Activated CD8-positive, alpha-beta T cell treated with anti-CD3 and anti-CD28 coated beads, Interleukin-2, amount 10 ng/mL, durations not matched to agents 7 days and 5 days (primary cell): Measurements from ENCODE around the gene TPM1. TPM values are rescaled to one million over a fixed set of nuclear protein-coding genes. Genes with fewer than 3 reads are reported as not detected.

Source experiments
- ATAC-seq: fragments of 150-1000 bp; cut with Tn5 transposase; one replicate; pipeline ENCODE4 v1.10.0; 2021; ENCODE audit warnings: moderate library complexity
- CTCF ChIA-PET: fragments of 350-600 bp; sonication (Branson Sonifier 250); formaldehyde crosslinking; loops from one replicate; lab custom pipeline; 2021; ENCODE audit warnings: antibody characterized with exemption; lab: Charles Lee
- POLR2A ChIA-PET: fragments of 350-600 bp; sonication (Branson Sonifier 250); formaldehyde crosslinking; loops from one replicate; lab custom pipeline; 2021; ENCODE audit warnings: antibody characterized with exemption; lab: Charles Lee
- DNase-seq: peaks from one replicate; pipeline ENCODE4 v3.0.0-alpha.2; 2020
- H3K27ac Mint-ChIP-seq: one replicate; pipeline ENCODE4 v1.8.0; 2021; ENCODE audit warnings: mild to moderate bottlenecking, mixed read lengths
- H3K27me3 Mint-ChIP-seq: one replicate; pipeline ENCODE4 v1.8.0; 2021; ENCODE audit warnings: low read depth, mixed read lengths
- H3K36me3 Mint-ChIP-seq: one replicate; pipeline ENCODE4 v1.8.0; 2021; ENCODE audit warnings: low read depth, mixed read lengths
- H3K4me1 Mint-ChIP-seq: one replicate; pipeline ENCODE4 v1.8.0; 2021; ENCODE audit warnings: low read depth, mixed read lengths
- H3K4me3 Mint-ChIP-seq: one replicate; pipeline ENCODE4 v1.8.0; 2021; ENCODE audit warnings: mild to moderate bottlenecking, mixed read lengths
- H3K9me3 Mint-ChIP-seq: one replicate; pipeline ENCODE4 v1.8.0; 2022; ENCODE audit warnings: mixed read lengths; ENCODE audit not compliant: insufficient read depth
- total RNA-seq, 2 experiments: library from RNA; stranded (reverse); gene quantifications; one replicate each; pipeline ENCODE4 v1.2.3, GENCODE V29; 2021

Gene TPM1
- total RNA-seq, 2 experiments from 2014 or later: 7.4 to 7.8 TPM

DNA sequence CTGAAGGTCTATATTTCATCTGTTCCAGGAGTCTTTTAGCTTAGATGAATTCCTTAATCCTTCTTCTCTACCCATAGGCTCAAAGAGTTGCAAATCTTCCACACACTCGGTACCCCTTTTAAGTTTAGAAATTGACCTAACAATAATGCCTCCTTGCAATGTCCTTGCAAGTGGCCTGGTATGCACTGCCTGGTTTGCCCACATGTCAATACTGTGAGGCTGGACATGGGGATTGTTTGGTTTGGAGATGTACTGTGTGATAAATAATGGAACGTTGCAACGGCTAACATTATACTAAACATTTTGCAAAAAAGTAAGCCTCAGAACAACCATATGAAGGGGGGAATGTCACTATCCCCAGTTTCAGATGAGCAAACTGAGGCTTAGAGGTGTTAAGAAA lies 22.4 kb upstream of the TPM1 start:
- DNase-seq: no peak
- Mint-ChIP-seq H3K27me3 (peaks cover 8% of the 10 kb centered on the region), H3K27ac (no peak overlapping the region), H3K9me3 (no peaks in the 10 kb centered on the region), H3K4me1 (peaks cover 6% of the 10 kb centered on the region), H3K4me3 (no peak overlapping the region), H3K36me3 (no peaks in the 10 kb centered on the region)
- CTCF ChIA-PET: interaction anchor here (2.3 kb wide), 1 partner anchor 27 kb away, joined by 10 read pairs; no protein-coding TSS in a partner anchor
- no peak for ATAC-seq
- POLR2A ChIA-PET: no interaction called here

DNA sequence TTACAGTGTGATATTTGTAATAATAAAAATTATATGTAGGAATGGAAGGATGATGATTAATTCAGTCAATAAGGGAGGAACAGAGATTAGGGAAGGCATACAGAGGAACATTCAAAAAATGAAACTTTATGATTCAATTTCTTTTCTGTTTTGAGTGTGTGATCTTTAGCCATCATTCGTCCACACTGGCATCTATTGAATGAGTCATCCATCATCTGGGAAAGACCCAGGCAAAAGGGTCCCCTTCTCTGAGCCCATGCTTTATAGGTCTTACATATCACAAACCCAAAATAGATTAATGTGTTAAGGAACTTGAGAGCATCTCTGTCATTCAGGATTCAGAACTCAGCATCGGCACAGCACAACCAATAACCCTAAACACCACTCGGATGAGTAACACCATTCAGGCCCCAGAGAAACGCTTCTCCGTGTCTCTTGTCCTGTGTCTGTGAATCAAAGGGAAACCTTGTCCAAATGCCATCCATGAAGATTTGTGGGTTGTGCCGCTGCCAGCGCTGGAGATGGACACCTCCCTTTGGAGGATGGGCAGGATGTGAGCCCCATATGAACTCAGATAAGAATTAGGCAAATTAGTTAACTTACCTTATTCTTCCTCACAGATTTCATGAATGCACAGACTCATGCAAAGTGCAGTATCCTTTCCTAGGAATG lies 21.7 kb upstream of the TPM1 start:
- Mint-ChIP-seq H3K27ac (no peak overlapping the region), H3K4me1 (no peaks in the 10 kb centered on the region), H3K36me3 (no peaks in the 10 kb centered on the region), H3K27me3 (peaks cover 9% of the 10 kb centered on the region), H3K4me3 (no peak overlapping the region), H3K9me3 (no peaks in the 10 kb centered on the region)
- ChIA-PET CTCF (interaction anchor here (0.6 kb wide), 1 partner anchor 284 kb away, joined by 4 read pairs; no protein-coding TSS in a partner anchor), POLR2A (no interaction called here)
- no peak for ATAC-seq
- DNase-seq: no peak

DNA sequence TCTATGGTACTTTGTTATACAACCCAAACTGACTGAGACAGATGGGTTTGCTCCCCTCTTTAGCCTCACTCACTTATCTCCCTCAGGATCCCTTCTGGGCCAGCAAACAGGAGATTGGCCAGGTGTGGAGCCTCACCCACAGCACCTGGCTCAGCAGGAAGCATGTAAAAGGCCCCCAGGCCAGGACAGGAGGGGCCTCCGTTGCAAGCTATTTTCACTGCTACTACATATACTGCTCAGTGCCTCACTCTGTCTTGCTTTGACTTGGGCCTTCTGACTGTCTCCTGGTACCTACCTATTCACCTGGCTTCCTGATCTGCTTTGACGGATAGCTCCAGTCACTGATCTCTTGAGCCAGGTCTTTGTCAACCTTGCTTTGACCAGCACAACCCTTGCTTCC lies 20.4 kb upstream of the TPM1 start:
- CTCF ChIA-PET: no interaction called here
- H3K27me3 Mint-ChIP-seq: peaks cover 13% of the 10 kb centered on the region

DNA sequence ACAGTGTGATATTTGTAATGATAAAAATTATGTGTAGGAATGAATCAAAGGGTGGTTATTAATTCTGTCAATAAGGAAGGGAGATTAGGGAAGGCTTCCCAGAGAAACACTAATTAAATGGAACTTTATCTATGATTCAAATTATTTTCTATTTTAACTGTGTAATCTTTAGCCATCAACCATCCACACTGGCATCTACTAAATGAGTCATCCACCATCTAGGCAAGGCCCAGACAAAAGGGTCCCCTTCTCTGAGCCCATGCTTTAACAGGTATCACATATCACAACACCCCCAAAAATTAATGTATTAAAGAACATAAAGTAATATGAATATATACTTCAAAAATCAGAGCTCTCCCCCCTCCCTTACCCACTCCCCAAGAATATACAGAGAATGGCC lies 19.9 kb upstream of the TPM1 start:
- Mint-ChIP-seq H3K27me3 (peaks cover 13% of the 10 kb centered on the region), H3K36me3 (no peaks in the 10 kb centered on the region), H3K4me1 (no peaks in the 10 kb centered on the region), H3K9me3 (no peaks in the 10 kb centered on the region), H3K27ac (no peak overlapping the region), H3K4me3 (no peak overlapping the region)
- DNase-seq (no peak), ATAC-seq (no peak)
- CTCF ChIA-PET: no interaction called here
- POLR2A ChIA-PET: interaction anchor here (0.6 kb wide), 1 partner anchor 66 kb away, joined by 3 read pairs; no protein-coding TSS in a partner anchor

More for the DNA sequence above, 20.4 kb upstream of the TPM1 start:
- ATAC-seq (no peak), DNase-seq (no peak)
- Mint-ChIP-seq H3K4me1 (no peaks in the 10 kb centered on the region), H3K36me3 (no peaks in the 10 kb centered on the region), H3K9me3 (no peaks in the 10 kb centered on the region), H3K27ac (no peak overlapping the region), H3K4me3 (no peak overlapping the region)
- POLR2A ChIA-PET: interaction anchor here (0.6 kb wide), 1 partner anchor 66 kb away, joined by 3 read pairs; no protein-coding TSS in a partner anchor

DNA sequence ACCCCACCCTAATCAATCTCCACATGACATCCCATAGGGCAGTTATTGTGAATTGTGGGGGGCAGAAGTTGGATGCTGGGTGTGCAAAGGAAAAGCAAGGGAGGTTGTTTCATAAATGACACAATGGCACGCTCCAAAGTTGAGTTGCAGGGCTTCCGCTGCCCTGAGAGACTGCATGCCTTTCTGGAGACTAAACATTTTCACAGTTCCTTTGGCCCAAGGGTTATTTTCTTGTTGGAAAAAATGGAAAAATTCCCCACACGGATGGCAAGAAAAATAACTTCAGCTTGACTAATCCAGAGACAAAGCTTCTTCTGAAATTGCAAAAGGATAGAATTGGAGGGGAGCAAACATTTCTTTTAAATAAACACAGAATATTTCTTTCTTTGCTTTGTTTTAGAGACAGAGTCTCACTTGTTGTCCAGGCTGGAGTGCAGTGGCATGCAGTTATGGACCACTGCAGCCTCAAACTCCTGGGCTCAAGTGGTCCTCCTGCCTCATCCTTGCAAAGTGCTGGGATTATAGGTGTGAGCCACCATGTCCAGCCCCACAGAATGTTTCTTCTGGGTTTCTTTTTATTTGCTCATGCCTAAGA lies 19.1 kb upstream of the TPM1 start:
- CTCF ChIA-PET: no interaction called here

DNA sequence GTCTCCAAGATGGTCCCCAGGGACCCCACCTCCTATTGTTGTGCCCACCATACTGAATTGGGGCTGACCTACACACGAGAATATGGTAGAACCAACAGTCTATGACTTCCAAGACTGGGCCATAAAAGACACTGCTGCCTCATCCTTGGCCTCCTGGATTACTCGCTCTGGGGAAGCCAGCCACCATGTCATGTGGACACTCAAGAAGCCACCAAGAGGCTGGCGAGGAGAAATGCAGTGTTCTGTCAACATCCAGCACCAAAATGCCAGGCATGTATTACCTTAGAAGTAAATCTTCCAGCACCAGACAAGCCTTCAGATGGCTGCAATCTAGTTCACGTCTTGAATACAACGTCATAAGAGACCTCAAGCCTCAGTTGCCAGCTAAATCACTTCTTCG lies 17.1 kb upstream of the TPM1 start:
- CTCF ChIA-PET: no interaction called here
- DNase-seq (no peak), ATAC-seq (no peak)
- Mint-ChIP-seq H3K4me3 (no peak overlapping the region), H3K27me3 (peaks cover 23% of the 10 kb centered on the region), H3K9me3 (no peaks in the 10 kb centered on the region), H3K36me3 (no peaks in the 10 kb centered on the region), H3K27ac (no peak overlapping the region), H3K4me1 (no peaks in the 10 kb centered on the region)
- POLR2A ChIA-PET: no interaction called here

More for the DNA sequence above, 19.1 kb upstream of the TPM1 start:
- H3K36me3 Mint-ChIP-seq: no peaks in the 10 kb centered on the region
- H3K9me3 Mint-ChIP-seq: no peaks in the 10 kb centered on the region
- no peak overlapping the region for H3K4me3 Mint-ChIP-seq
- H3K4me1 Mint-ChIP-seq: no peaks in the 10 kb centered on the region
- no peak overlapping the region for H3K27ac Mint-ChIP-seq
- no peak for DNase-seq
- peaks cover 13% of the 10 kb centered on the region for H3K27me3 Mint-ChIP-seq
- no peak for ATAC-seq
- POLR2A ChIA-PET: no interaction called here

DNA sequence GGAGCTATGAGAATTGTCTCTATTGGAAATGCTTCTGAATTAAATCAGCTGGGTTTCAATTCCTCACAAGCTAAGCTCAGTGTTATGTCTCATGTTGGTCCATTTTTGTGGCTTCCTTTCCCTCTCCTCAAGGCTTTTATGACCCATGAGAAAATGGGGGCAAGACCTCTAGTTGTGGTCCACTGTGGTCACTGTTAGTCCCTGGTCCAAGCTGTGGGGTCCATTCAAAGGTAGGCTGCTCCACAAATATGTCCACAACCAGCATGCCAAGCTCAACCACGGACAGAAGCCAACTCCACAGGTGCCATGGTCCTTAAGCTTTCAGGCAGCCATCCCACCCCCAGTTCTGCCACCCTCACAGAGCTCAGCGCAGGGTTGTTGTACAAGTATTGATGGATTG lies 14.9 kb upstream of the TPM1 start:
- ATAC-seq (no peak), DNase-seq (no peak)
- no peaks in the 10 kb centered on the region for H3K9me3 Mint-ChIP-seq
- H3K27me3 Mint-ChIP-seq: peaks cover 22% of the 10 kb centered on the region
- no peaks in the 10 kb centered on the region for H3K4me1 Mint-ChIP-seq
- no peaks in the 10 kb centered on the region for H3K36me3 Mint-ChIP-seq
- POLR2A ChIA-PET: no interaction called here
- H3K27ac Mint-ChIP-seq: no peak overlapping the region
- H3K4me3 Mint-ChIP-seq: no peak overlapping the region
- CTCF ChIA-PET: no interaction called here

DNA sequence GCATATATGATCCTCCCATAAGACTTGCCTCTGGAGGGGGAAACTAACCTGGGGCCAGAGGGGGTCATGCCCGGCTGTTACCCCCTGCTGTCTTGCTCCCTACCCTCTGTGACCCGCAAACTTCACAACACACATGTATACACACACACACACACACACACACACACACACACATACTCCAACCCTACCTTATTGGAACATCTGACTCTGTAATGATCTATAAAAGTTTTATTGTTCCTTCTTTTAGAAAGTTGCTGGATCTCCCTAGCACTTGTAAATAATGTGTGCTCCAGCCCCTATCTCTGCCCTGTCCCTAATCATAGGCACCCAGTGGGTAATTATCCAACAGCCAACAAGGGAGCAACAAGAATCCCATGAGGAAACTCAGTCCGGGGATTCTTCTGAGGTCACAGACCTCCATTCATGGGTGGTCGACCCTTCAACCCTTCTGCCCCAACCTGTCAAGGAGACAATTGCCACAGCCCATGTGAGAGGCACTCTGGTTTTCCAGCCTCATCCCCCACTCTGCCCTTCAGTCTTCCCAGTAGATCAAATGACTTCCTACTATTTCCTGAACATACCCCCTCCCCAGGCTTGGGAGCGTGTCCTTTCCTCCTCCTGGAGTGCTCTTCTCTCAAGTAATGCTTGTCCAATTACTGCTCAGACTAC lies 14.0 kb upstream of the TPM1 start:
- ChIA-PET POLR2A (no interaction called here), CTCF (no interaction called here)
- H3K4me3 Mint-ChIP-seq: no peak overlapping the region
- DNase-seq: no peak
- no peaks in the 10 kb centered on the region for H3K36me3 Mint-ChIP-seq
- H3K4me1 Mint-ChIP-seq: no peaks in the 10 kb centered on the region
- H3K9me3 Mint-ChIP-seq: no peaks in the 10 kb centered on the region
- ATAC-seq: no peak
- no peak overlapping the region for H3K27ac Mint-ChIP-seq
- peaks cover 22% of the 10 kb centered on the region for H3K27me3 Mint-ChIP-seq

DNA sequence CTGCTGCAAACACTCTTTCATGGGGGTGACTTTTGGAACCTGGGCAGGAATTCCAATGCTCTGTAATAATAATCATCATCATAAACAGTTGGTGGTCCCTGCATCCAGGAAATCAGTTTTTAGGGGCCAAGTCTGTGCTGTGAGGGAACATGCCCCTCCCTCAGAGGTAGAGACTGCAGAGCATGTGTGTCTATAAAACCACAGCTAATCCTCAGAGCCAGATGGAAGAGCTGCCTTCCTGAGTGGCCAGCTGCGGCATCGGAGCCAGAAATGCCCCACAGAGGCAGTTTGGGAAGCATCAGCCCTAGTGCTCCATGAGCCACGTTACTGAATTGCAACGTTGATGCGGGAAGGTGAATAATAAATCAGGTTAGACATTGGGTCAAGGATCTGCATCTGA lies 12.9 kb upstream of the TPM1 start:
- no peak overlapping the region for H3K27ac Mint-ChIP-seq
- H3K4me3 Mint-ChIP-seq: no peak overlapping the region
- CTCF ChIA-PET: interaction anchor here (5.0 kb wide), 1 partner anchor 18 kb away, joined by 22 read pairs; no protein-coding TSS in a partner anchor
- no peak for DNase-seq
- POLR2A ChIA-PET: no interaction called here
- peaks cover 22% of the 10 kb centered on the region for H3K27me3 Mint-ChIP-seq
- no peaks in the 10 kb centered on the region for H3K4me1 Mint-ChIP-seq
- H3K9me3 Mint-ChIP-seq: no peaks in the 10 kb centered on the region
- H3K36me3 Mint-ChIP-seq: no peaks in the 10 kb centered on the region
- ATAC-seq: no peak

DNA sequence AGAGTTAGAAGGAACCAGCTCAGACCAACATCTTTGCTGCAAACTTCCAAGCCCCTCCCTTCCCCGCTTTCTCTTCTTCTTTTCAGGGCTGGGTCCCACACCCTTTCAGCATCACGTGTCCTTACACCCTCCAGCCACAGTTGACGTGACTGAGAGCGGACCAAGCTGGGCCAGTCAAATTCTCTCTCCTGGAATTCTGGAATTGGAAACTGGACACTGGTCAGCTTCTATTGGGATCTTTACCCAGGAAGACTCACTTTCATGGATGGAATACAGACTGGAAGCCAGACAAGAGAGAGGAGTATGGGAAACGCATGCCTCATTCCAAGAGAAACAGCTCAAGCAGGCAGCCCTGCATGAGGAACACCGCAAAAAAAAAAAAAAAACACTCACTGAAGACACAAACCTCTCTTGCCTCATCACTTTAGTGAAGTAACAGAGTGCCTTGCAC lies 12.4 kb upstream of the TPM1 start:
- H3K27me3 Mint-ChIP-seq: peaks cover 22% of the 10 kb centered on the region
- POLR2A ChIA-PET: no interaction called here
- DNase-seq (no peak), ATAC-seq (no peak)
- H3K4me3 Mint-ChIP-seq: no peak overlapping the region
- no peaks in the 10 kb centered on the region for H3K9me3 Mint-ChIP-seq
- H3K36me3 Mint-ChIP-seq: no peaks in the 10 kb centered on the region
- H3K27ac Mint-ChIP-seq: no peak overlapping the region
- CTCF ChIA-PET: interaction anchor here (5.0 kb wide), 1 partner anchor 17 kb away, joined by 22 read pairs; no protein-coding TSS in a partner anchor
- no peaks in the 10 kb centered on the region for H3K4me1 Mint-ChIP-seq

DNA sequence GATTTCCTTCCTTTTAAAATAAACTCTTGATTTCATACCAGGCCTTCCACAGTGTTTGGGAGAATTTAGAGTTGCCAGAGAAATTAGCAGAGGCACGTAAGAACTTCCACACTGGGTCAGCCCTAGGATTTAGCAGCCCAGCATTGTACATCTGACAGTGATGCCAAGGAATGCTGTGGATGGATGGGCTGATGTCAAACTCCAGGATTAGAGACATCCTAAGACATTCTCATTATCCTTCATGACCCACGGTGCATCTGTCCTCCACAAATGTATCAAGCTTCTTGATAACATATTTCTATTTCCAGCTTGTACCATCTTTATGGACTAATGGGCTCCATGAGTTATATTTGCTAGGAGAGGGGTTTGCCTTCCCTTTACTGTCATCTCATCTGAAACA lies 8.0 kb upstream of the TPM1 start:
- no peaks in the 10 kb centered on the region for H3K9me3 Mint-ChIP-seq
- no peak overlapping the region for H3K27ac Mint-ChIP-seq
- ChIA-PET POLR2A (no interaction called here), CTCF (interaction anchor here (6.7 kb wide), 1 partner anchor 14 kb away, joined by 47 read pairs; no protein-coding TSS in a partner anchor)
- no peak overlapping the region for H3K4me3 Mint-ChIP-seq
- no peaks in the 10 kb centered on the region for H3K36me3 Mint-ChIP-seq
- DNase-seq: no peak
- ATAC-seq: no peak
- H3K27me3 Mint-ChIP-seq: peaks cover 25% of the 10 kb centered on the region
- no peaks in the 10 kb centered on the region for H3K4me1 Mint-ChIP-seq

DNA sequence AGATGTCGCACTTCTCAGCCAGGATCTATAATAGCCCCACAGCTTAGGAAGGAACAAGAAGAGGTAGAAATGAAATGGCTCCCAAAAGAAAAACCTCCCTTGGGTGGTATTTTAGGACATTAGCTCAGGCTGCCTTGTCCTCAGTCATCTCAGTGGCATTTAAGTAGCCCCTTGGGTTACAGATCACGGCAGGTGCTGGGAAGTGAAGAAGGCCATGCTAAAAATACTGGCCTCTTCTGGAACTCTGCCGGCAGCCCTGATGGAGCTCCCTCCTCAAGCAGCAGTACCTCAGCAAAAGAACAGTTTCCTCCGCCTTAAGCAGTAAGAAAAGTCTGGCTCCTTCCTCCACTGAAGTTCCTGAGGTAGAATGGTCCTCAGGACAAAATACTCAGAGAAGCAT lies 7.3 kb upstream of the TPM1 start:
- H3K36me3 Mint-ChIP-seq: no peaks in the 10 kb centered on the region
- peaks cover 24% of the 10 kb centered on the region for H3K27me3 Mint-ChIP-seq

More for the DNA sequence above, 7.3 kb upstream of the TPM1 start:
- H3K4me3 Mint-ChIP-seq: no peak overlapping the region
- ATAC-seq (no peak), DNase-seq (no peak)
- no peaks in the 10 kb centered on the region for H3K9me3 Mint-ChIP-seq
- no peaks in the 10 kb centered on the region for H3K4me1 Mint-ChIP-seq
- H3K27ac Mint-ChIP-seq: no peak overlapping the region
- CTCF ChIA-PET: interaction anchor here (1.5 to 6.7 kb wide), 2 partner anchors 13 to 59 kb away, joined by 3 to 47 read pairs; no protein-coding TSS in a partner anchor
- POLR2A ChIA-PET: interaction anchor here (0.7 kb wide), 1 partner anchor 1036 kb away, joined by 4 read pairs; no protein-coding TSS in a partner anchor
